Daoy (cell line): ENCODE measurements around the gene COL13A1. TPM values are rescaled to one million over a fixed set of nuclear protein-coding genes. Genes with fewer than 3 reads are reported as not detected.

Source experiments
- DNase-seq: peaks from one replicate; pipeline ENCODE4 v3.0.0-alpha.2; 2015; ENCODE audit warnings: low read depth
- total RNA-seq: library from RNA; depleted of rRNA; stranded (reverse); fragments of >200 nt; shearing (Covaris generic); gene quantifications from 2 replicates; pipeline ENCODE4 v1.2.3, GENCODE V29; 2014

COL13A1 gene
- total RNA-seq, 1 experiment from 2014 or later = 19.5 TPM

GRCh38 chr10:69963835-69964710 lies 162.4 kb downstream of the COL13A1 start:
- DNase-seq = no peak

- DNase-seq = no peak
These were observed 163.4 kb downstream of the COL13A1 start for GRCh38 chr10:69965086-69965485.

GRCh38 chr10:69965919-69966662 lies 164.4 kb downstream of the COL13A1 start:
- DNase-seq = peak; percentile 23

- DNase-seq = peak; percentile 17
These were observed 167.1 kb downstream of the COL13A1 start for GRCh38 chr10:69968830-69969229.

- no peak for DNase-seq
These were observed 168.3 kb downstream of the COL13A1 start for GRCh38 chr10:69969977-69970376.

GRCh38 chr10:69972981-69973397 lies 171.3 kb downstream of the COL13A1 start:
- DNase-seq = no peak

- DNase-seq = no peak
These were observed 172.0 kb downstream of the COL13A1 start for GRCh38 chr10:69973678-69974077.

GRCh38 chr10:69974551-69975155 lies 172.9 kb downstream of the COL13A1 start:
- peak; percentile 30 for DNase-seq

GRCh38 chr10:69976795-69977546 lies 175.3 kb downstream of the COL13A1 start:
- peak; percentile 19 for DNase-seq

- DNase-seq = no peak
These were observed 177.5 kb downstream of the COL13A1 start for GRCh38 chr10:69979174-69979573.

- no peak for DNase-seq
These were observed 179.0 kb downstream of the COL13A1 start for GRCh38 chr10:69980672-69981071.

- no peak for DNase-seq
These were observed 186.4 kb downstream of the COL13A1 start for GRCh38 chr10:69988094-69988493.

GRCh38 chr10:69991151-69991550 lies 189.4 kb downstream of the COL13A1 start:
- DNase-seq = no peak

GRCh38 chr10:69994262-69994661 lies 192.6 kb downstream of the COL13A1 start:
- peak; percentile 58 for DNase-seq

- no peak for DNase-seq
These were observed 194.9 kb downstream of the COL13A1 start for GRCh38 chr10:69996611-69997010.

- no peak for DNase-seq
These were observed 198.6 kb downstream of the COL13A1 start for GRCh38 chr10:70000262-70000661.

- peak; percentile 40 for DNase-seq
These were observed 205.6 kb downstream of the COL13A1 start for GRCh38 chr10:70007116-70007820.
